Brain microvascular endothelial cell (primary cell): Measurements from ENCODE around the gene ZNF155.

ENCODE experiments used
- DNase-seq: peaks from one replicate; pipeline ENCODE4 v3.0.0-alpha.2; 2020
- H3K27ac ChIP-seq: fragments of 250-450 bp; sonication (Bioruptor Pico); 2 replicates; pipeline ENCODE4 v1.5.1; 2020; ENCODE audit warnings: mild to moderate bottlenecking, moderate library complexity
- H3K27me3 ChIP-seq: fragments of 250-450 bp; sonication (Bioruptor Pico); replicated peaks from 2 replicates; pipeline ENCODE4 v1.5.1; 2020; ENCODE audit warnings: mild to moderate bottlenecking
- H3K36me3 ChIP-seq: fragments of 250-450 bp; sonication (Bioruptor Pico); replicated peaks from 2 replicates; pipeline ENCODE4 v1.5.1; 2020; ENCODE audit warnings: mild to moderate bottlenecking
- H3K4me3 ChIP-seq: 2 replicates; pipeline ENCODE4 v1.5.1; 2011; ENCODE audit warnings: low read depth, mild to moderate bottlenecking, control low read depth, low read length, moderate library complexity
- CTCF ChIP-seq: IDR thresholded peaks from 2 replicates; pipeline ENCODE4 v1.5.1; 2011; ENCODE audit warnings: low read depth, mild to moderate bottlenecking, moderate library complexity, low read length, control low read depth, inconsistent platforms; ENCODE audit errors: missing control alignments
- in situ Hi-C: cut with HindIII; loops from 2 replicates; pipeline ENCODE4 v1.10.0; 2017; ENCODE audit warnings: low sequenced_read_pairs, low pct_ligation_motif_present

The ZNF155 gene

GRCh38 chr19:44002566-44003460 lies 18.8 kb downstream of the ZNF155 start, which contains the start of gene ZNF230:
TSS of gene ZNF230 (plus strand) at chr19:44002957. CDS start at chr19:44007079, 4,122 bp downstream.
- Histone ChIP-seq H3K4me3 (peak within 1 kb of the TSS; percentile 86), H3K27me3 (no peaks in the 10 kb centered on the region), H3K27ac (peak within 1 kb of the TSS; percentile 50), H3K36me3 (no peaks in the 10 kb centered on the region)
- TF ChIP-seq CTCF, result no peak
- in situ Hi-C loops, result no loop called here
- peak; percentile 94 for DNase-seq

- no peak for DNase-seq
- Histone ChIP-seq H3K27ac (no peak overlapping the region), H3K36me3 (peaks cover 4% of the 10 kb centered on the region), H3K27me3 (no peaks in the 10 kb centered on the region), H3K4me3 (peak overlapping the region; percentile 86)
- no peak for TF ChIP-seq CTCF
- in situ Hi-C loops, result no loop called here
Observed at GRCh38 chr19:44003461-44004009, 19.5 kb downstream of the ZNF155 start.

- no peak for DNase-seq
Observed at GRCh38 chr19:44005973-44006372, 22.0 kb downstream of the ZNF155 start.

GRCh38 chr19:44007473-44007872 lies 23.5 kb downstream of the ZNF155 start:
- Histone ChIP-seq H3K36me3 (peaks cover 36% of the 10 kb centered on the region), H3K27ac (no peak overlapping the region), H3K4me3 (no peak overlapping the region), H3K27me3 (no peaks in the 10 kb centered on the region)
- in situ Hi-C loops, result no loop called here
- no peak for DNase-seq
- TF ChIP-seq CTCF, result no peak

More at GRCh38 chr19:44005973-44006372, 22.0 kb downstream of the ZNF155 start:
- Histone ChIP-seq H3K27me3 (no peaks in the 10 kb centered on the region), H3K36me3 (peaks cover 26% of the 10 kb centered on the region), H3K4me3 (no peak overlapping the region), H3K27ac (no peak overlapping the region)
- in situ Hi-C loops, result no loop called here
- no peak for TF ChIP-seq CTCF

- no peak overlapping the region for H3K27ac ChIP-seq
- H3K27me3 ChIP-seq, result no peaks in the 10 kb centered on the region
- in situ Hi-C loops, result no loop called here
- H3K36me3 ChIP-seq, result peaks cover 36% of the 10 kb centered on the region
- no peak for TF ChIP-seq CTCF
- H3K4me3 ChIP-seq, result no peak overlapping the region
- no peak for DNase-seq
Observed at GRCh38 chr19:44010468-44010867, 26.5 kb downstream of the ZNF155 start.
